ENCODE results near the gene SLC8A1. TPM values are rescaled to one million over a fixed set of nuclear protein-coding genes. Genes with fewer than 3 reads are reported as not detected.

The SLC8A1 gene
- total RNA-seq, 4 donors from 2014 or later = 8.1 to 22.9 (median 9.3) TPM

DNA sequence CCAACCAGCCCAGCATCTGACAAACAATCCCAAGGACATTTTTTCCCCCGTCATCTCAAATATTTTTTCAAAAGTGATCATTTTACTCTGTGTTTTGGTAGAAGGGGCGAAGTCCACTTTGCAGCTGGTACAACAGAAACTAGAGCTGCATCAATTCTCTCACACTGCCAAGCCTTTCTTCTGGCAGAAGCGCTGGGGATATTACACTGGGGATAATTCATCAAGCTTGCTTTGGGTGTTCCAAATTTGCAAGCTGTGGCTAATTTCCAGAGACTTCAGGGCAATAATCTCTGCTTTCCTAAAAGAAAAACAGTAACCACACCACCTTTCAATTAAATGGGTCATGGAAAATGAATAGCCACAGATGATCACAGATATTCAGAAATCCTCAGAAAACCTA lies 238.3 kb downstream of the SLC8A1 start:
- peaks cover 0 to 8% (median 0%) of the 10 kb centered on the region in 4 donors for H3K9me3 ChIP-seq
- no peak for DNase-seq (ENCODE audit: low spot score in 2 of 2)
- no peak overlapping the region for H3K27ac ChIP-seq
- no peak overlapping the region for H3K4me3 ChIP-seq
- H3K36me3 ChIP-seq = no peaks in the 10 kb centered on the region
- 62 to 72% methylated on average over 3 of the region's 3 CpGs for WGBS, 2 donors
- TF ChIP-seq EP300 (IDR thresholded peaks at IDR 0.05) (no peak), POLR2A (IDR thresholded peaks at IDR 0.05) (no peak)
- TF ChIP-seq, protein P1, sequence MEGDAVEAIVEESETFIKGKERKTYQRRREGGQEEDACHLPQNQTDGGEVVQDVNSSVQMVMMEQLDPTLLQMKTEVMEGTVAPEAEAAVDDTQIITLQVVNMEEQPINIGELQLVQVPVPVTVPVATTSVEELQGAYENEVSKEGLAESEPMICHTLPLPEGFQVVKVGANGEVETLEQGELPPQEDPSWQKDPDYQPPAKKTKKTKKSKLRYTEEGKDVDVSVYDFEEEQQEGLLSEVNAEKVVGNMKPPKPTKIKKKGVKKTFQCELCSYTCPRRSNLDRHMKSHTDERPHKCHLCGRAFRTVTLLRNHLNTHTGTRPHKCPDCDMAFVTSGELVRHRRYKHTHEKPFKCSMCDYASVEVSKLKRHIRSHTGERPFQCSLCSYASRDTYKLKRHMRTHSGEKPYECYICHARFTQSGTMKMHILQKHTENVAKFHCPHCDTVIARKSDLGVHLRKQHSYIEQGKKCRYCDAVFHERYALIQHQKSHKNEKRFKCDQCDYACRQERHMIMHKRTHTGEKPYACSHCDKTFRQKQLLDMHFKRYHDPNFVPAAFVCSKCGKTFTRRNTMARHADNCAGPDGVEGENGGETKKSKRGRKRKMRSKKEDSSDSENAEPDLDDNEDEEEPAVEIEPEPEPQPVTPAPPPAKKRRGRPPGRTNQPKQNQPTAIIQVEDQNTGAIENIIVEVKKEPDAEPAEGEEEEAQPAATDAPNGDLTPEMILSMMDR (IDR thresholded peaks at IDR 0.05) = no peak
- H3K4me1 ChIP-seq = peaks cover 0 to 9% (median 0%) of the 10 kb centered on the region in 4 donors
- H3K27me3 ChIP-seq = no peaks in the 10 kb centered on the region

DNA sequence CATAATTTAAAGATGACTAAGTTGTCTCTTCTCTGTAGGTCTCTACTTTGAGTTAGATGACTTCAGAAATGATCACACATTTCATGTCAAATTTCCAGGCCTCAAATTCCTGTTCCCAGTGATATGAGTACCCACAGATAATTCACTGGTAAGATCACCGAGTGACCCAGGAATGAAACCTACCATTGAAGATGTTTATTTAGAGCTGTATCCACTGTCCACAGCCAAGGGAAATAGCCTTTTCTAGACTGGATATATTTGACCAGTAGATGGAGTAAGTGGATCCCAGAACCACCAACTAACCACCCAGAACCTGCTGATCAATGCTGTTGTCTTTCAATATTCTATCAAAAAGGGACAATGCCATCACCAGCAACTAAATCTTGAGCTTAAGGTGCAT lies 238.8 kb downstream of the SLC8A1 start:
- H3K36me3 ChIP-seq = no peaks in the 10 kb centered on the region
- no peak overlapping the region for H3K27ac ChIP-seq
- 35 to 48% methylated on average over 1 of the region's 1 CpG for WGBS, 2 donors
- H3K9me3 ChIP-seq = peaks cover 0 to 8% (median 0%) of the 10 kb centered on the region in 4 donors
- no peak overlapping the region for H3K4me3 ChIP-seq
- peaks cover 0 to 9% (median 0%) of the 10 kb centered on the region in 4 donors for H3K4me1 ChIP-seq
- no peak for DNase-seq (ENCODE audit: low spot score in 2 of 2)
- TF ChIP-seq, protein P1 (IDR thresholded peaks at IDR 0.05) = peak in 4 of 5 experiments; percentile 20 to 38 (median 30)
- TF ChIP-seq EP300 (IDR thresholded peaks at IDR 0.05) = no peak
- H3K27me3 ChIP-seq = no peaks in the 10 kb centered on the region

DNA sequence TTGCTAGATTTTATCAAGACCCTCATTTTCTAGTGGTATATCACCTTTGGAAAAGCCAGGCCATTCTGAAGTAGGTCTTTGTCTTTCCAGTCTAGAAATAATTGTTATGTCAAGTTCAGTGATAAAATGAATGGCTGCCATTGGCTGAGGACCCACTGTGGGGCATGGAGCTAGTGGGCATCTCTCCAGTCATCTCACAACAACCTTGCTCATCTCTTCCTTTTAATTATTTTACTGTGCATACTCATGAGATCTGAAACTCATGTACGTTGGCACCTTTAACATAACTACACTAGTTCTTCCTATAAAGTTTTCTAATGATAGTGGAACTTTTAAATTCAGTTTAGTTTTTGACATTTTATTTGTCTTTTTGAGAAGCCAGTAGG lies 240.9 kb downstream of the SLC8A1 start:
- no peak overlapping the region for H3K4me3 ChIP-seq
- H3K27ac ChIP-seq = no peak overlapping the region
- H3K9me3 ChIP-seq = no peaks in the 10 kb centered on the region
- H3K4me1 ChIP-seq = peaks cover 0 to 9% (median 0%) of the 10 kb centered on the region in 4 donors
- H3K27me3 ChIP-seq = no peaks in the 10 kb centered on the region
- no peak for DNase-seq (ENCODE audit: low spot score in 2 of 2)
- TF ChIP-seq EP300 (IDR thresholded peaks at IDR 0.05) (no peak), POLR2A (IDR thresholded peaks at IDR 0.05) (no peak)
- TF ChIP-seq, protein P1 (IDR thresholded peaks at IDR 0.05) = no peak
- no peaks in the 10 kb centered on the region for H3K36me3 ChIP-seq
- WGBS, 2 donors = 84 to 92% methylated on average over 1 of the region's 1 CpG

DNA sequence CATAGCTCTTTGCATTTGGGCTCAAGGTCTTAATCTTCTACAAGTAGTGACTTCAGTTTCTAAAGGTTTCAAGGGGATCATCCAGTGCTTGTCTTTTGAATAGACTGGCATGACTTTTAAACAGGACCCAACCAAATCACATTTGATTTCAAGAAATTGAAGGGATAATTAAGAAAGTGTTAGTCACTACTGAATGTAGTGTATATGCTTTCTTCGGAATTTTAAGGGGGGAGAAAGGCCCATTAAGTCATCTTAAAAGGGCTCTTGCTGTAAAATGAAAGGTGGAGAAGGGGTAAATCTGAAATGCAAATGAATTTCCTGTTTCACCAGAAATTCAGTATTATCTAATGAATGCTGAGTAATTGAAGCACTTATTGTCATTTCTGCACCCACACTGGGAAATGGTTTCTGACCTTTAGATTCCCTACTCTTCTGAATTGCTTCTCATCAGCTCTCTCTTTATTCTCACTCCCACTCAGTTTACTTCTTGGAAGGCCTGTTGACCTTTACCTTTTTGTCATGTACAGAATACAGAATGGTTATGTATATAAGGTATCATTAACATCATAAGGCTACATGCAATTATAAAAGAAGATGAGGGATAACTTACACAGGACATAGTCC lies 241.4 kb downstream of the SLC8A1 start:
- DNase-seq (ENCODE audit: low spot score in 2 of 2) = no peak

DNA sequence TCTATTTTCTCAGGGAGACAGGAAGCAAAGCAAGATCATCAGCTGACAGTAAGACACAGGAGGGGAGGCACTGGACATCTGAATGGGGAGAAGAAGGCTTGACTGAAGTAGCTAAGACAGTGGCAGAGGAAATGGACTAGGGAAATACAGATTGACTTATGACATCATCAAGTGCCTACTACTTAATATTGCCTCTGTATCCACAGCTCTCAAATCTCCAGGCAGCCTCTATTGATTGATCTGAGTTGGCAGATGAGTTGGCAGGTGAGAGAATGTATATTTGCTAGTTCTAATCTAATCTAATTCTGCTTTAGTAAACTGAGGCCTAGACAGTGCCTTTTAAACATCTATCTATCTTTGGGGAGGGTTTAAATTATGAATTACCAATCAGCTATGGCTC lies 242.1 kb downstream of the SLC8A1 start:
- TF ChIP-seq, protein P1 (IDR thresholded peaks at IDR 0.05) = no peak
- no peak for TF ChIP-seq EP300 (IDR thresholded peaks at IDR 0.05)
- no peak for TF ChIP-seq POLR2A (IDR thresholded peaks at IDR 0.05)
- H3K4me3 ChIP-seq = no peak overlapping the region
- H3K9me3 ChIP-seq = no peaks in the 10 kb centered on the region
- H3K27me3 ChIP-seq = no peaks in the 10 kb centered on the region
- H3K36me3 ChIP-seq = no peaks in the 10 kb centered on the region
- no peak for DNase-seq (ENCODE audit: low spot score in 2 of 2)
- H3K27ac ChIP-seq = no peak overlapping the region
- peaks cover 0 to 9% (median 0%) of the 10 kb centered on the region in 4 donors for H3K4me1 ChIP-seq

More for the DNA sequence above, 241.4 kb downstream of the SLC8A1 start:
- H3K36me3 ChIP-seq = no peaks in the 10 kb centered on the region
- 75 to 87% methylated on average over 1 of the region's 1 CpG for WGBS, 2 donors
- H3K4me1 ChIP-seq = peaks cover 0 to 9% (median 0%) of the 10 kb centered on the region in 4 donors
- H3K27ac ChIP-seq = no peak overlapping the region
- H3K27me3 ChIP-seq = no peaks in the 10 kb centered on the region
- TF ChIP-seq EP300 (IDR thresholded peaks at IDR 0.05) = no peak
- no peak for TF ChIP-seq POLR2A (IDR thresholded peaks at IDR 0.05)
- TF ChIP-seq, protein P1 (IDR thresholded peaks at IDR 0.05) = no peak
- H3K4me3 ChIP-seq = no peak overlapping the region
- no peaks in the 10 kb centered on the region for H3K9me3 ChIP-seq

Data from tibial nerve (tissue), 4 donors.